ENCODE measurements around the gene KCNH1.

The KCNH1 gene

DNA sequence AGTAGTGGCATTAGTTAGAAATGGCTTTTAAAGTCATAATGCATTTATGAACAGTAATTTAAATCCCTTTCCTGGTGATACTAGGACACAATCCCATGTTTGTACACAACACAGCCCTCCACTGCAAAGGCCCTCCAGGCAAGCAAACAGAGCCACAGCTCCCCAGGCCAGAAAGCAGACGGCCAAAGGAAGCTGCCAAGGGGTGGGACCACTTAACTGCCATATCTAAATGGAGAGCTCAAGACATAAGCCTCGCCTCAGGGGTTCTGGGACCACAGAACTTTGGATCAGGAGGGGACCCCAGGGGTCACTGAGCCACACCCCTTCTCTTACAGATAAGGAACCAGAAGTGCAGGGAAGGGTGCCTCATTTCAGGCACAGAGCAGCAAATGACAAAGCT lies 189.7 kb downstream of the KCNH1 start:
- no peak for DNase-seq (ENCODE audit: low read depth)
- TF ChIP-seq, protein P1, sequence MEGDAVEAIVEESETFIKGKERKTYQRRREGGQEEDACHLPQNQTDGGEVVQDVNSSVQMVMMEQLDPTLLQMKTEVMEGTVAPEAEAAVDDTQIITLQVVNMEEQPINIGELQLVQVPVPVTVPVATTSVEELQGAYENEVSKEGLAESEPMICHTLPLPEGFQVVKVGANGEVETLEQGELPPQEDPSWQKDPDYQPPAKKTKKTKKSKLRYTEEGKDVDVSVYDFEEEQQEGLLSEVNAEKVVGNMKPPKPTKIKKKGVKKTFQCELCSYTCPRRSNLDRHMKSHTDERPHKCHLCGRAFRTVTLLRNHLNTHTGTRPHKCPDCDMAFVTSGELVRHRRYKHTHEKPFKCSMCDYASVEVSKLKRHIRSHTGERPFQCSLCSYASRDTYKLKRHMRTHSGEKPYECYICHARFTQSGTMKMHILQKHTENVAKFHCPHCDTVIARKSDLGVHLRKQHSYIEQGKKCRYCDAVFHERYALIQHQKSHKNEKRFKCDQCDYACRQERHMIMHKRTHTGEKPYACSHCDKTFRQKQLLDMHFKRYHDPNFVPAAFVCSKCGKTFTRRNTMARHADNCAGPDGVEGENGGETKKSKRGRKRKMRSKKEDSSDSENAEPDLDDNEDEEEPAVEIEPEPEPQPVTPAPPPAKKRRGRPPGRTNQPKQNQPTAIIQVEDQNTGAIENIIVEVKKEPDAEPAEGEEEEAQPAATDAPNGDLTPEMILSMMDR (IDR thresholded peaks at IDR 0.05; ENCODE audit: insufficient read depth, low read depth, low read length, missing control alignments), result no peak

DNA sequence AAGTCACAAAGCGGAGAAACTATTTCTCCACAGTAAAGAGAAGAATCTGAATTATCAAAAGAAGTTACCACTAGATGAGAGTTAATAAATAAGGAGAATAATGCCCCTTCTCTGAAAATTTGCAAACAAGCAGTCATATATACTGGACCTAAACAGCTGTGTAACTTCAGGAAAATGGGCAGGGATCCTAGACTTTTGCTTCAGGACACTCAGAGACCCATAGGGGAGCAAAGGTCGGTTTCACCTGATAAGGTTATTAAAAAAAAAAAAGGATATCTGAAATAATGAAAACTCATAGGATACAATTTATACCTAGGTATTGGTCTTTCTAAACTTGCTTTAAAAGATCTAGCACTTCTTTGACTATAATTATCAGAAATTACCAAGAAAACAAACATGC lies 191.4 kb downstream of the KCNH1 start:
- DNase-seq (ENCODE audit: low read depth), result no peak
- TF ChIP-seq, protein P1 (IDR thresholded peaks at IDR 0.05; ENCODE audit: insufficient read depth, low read depth, low read length, missing control alignments), result no peak
- no peak overlapping the region for H3K4me3 ChIP-seq (ENCODE audit: low read depth, low read length)

More for the DNA sequence above, 189.7 kb downstream of the KCNH1 start:
- no peak overlapping the region for H3K4me3 ChIP-seq (ENCODE audit: low read depth, low read length)

DNA sequence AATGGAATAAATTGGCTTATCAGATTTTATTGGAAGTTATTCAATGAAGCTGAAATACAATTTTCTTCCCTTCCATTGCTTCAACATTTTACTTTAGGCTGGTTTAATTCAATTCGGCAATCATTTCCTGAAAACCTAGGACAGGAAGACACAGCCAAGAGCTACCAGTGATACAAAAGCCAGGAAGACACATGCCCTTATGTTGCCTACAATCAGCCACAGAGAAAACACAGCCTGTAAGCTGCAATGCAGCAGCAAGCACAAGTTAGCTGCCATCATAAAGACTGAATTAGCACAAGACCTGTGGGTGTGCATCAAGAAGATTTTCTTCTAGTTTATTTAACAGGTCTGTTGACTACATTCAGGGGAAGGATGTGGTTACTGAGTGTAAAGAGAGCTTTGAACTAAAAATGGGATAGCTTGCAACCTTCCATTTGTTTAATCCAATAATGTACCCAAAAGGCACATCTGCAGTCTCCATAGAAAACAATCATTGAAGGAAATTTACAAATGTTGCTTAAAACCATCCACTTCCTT lies 193.8 kb downstream of the KCNH1 start:
- TF ChIP-seq, protein P1 (IDR thresholded peaks at IDR 0.05; ENCODE audit: insufficient read depth, low read depth, low read length, missing control alignments), result no peak
- no peak overlapping the region for H3K4me3 ChIP-seq (ENCODE audit: low read depth, low read length)
- no peak for DNase-seq (ENCODE audit: low read depth)

- no peak overlapping the region for H3K4me3 ChIP-seq (ENCODE audit: low read depth, low read length)
- TF ChIP-seq, protein P1 (IDR thresholded peaks at IDR 0.05; ENCODE audit: insufficient read depth, low read depth, low read length, missing control alignments), result no peak
- no peak for DNase-seq (ENCODE audit: low read depth)
Measured at GRCh38 chr1:210938416-210938925, 195.5 kb downstream of the KCNH1 start.

GRCh38 chr1:210937846-210938245 lies 196.1 kb downstream of the KCNH1 start:
- DNase-seq (ENCODE audit: low read depth), result no peak
- H3K4me3 ChIP-seq (ENCODE audit: low read depth, low read length), result no peak overlapping the region
- TF ChIP-seq, protein P1 (IDR thresholded peaks at IDR 0.05; ENCODE audit: insufficient read depth, low read depth, low read length, missing control alignments), result no peak

- H3K4me3 ChIP-seq (ENCODE audit: low read depth, low read length), result no peak overlapping the region
- DNase-seq (ENCODE audit: low read depth), result no peak
- TF ChIP-seq, protein P1 (IDR thresholded peaks at IDR 0.05; ENCODE audit: insufficient read depth, low read depth, low read length, missing control alignments), result no peak
Measured at GRCh38 chr1:210935905-210936304, 198.0 kb downstream of the KCNH1 start.

DNA sequence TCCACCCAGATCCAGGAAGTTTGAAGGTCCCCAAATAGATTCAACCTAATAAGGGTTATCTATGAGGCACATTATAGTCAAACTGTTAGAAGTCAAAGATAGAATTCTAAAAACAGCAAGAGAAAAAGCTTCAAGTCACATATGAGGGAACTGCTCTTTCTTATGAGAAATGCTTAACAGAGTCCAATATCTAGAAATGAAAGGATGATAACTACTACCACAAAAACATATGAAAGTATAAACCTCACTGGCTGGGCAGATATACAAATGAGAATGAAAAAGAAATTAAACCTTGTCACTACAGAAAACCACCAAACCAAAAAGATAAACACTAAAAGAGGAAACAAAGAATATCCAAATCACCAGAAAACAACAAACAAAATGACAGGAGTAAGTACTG lies 201.8 kb downstream of the KCNH1 start:
- DNase-seq (ENCODE audit: low read depth), result no peak
- TF ChIP-seq, protein P1 (IDR thresholded peaks at IDR 0.05; ENCODE audit: insufficient read depth, low read depth, low read length, missing control alignments), result no peak
- H3K4me3 ChIP-seq (ENCODE audit: low read depth, low read length), result no peak overlapping the region
